ENCODE results near the gene NBAS.
"Not testable (repeated sequence)": the region's sequence is repeated elsewhere in the genome, so short reads cannot be mapped to it uniquely, and the experiment has no call there.

Gene NBAS

GRCh38 chr2:15218423-15219086 lies 342.6 kb downstream of the NBAS start:
- H3K4me3 ChIP-seq (ENCODE audit: low read length): no peak overlapping the region
- no peak for DNase-seq (ENCODE audit: low read depth, low spot score)

GRCh38 chr2:15212249-15212648 lies 348.9 kb downstream of the NBAS start:
- DNase-seq (ENCODE audit: low read depth, low spot score): no peak
- H3K4me3 ChIP-seq (ENCODE audit: low read length): no peak overlapping the region

GRCh38 chr2:15210542-15210941 lies 350.6 kb downstream of the NBAS start:
- H3K4me3 ChIP-seq (ENCODE audit: low read length); DNase-seq (ENCODE audit: low read depth, low spot score): not testable (repeated sequence)

GRCh38 chr2:15206419-15206818 lies 354.7 kb downstream of the NBAS start:
- no peak for DNase-seq (ENCODE audit: low read depth, low spot score)
- no peak overlapping the region for H3K4me3 ChIP-seq (ENCODE audit: low read length)

GRCh38 chr2:15205562-15205961 lies 355.6 kb downstream of the NBAS start:
- no peak overlapping the region for H3K4me3 ChIP-seq (ENCODE audit: low read length)
- DNase-seq (ENCODE audit: low read depth, low spot score): no peak

- DNase-seq (ENCODE audit: low read depth, low spot score): no peak
- H3K4me3 ChIP-seq (ENCODE audit: low read length): no peak overlapping the region
Observed at GRCh38 chr2:15201009-15201408, 360.1 kb downstream of the NBAS start.

- H3K4me3 ChIP-seq (ENCODE audit: low read length): no peak overlapping the region
- no peak for DNase-seq (ENCODE audit: low read depth, low spot score)
Observed at GRCh38 chr2:15200581-15200980, 360.6 kb downstream of the NBAS start.

- DNase-seq (ENCODE audit: low read depth, low spot score): no peak
- no peak overlapping the region for H3K4me3 ChIP-seq (ENCODE audit: low read length)
Observed at GRCh38 chr2:15198051-15198450, 363.1 kb downstream of the NBAS start.

- H3K4me3 ChIP-seq (ENCODE audit: low read length): no peak overlapping the region
- no peak for DNase-seq (ENCODE audit: low read depth, low spot score)
Observed at GRCh38 chr2:15195813-15196212, 365.3 kb downstream of the NBAS start.

- no peak for DNase-seq (ENCODE audit: low read depth, low spot score)
- no peak overlapping the region for H3K4me3 ChIP-seq (ENCODE audit: low read length)
Observed at GRCh38 chr2:15191789-15192188, 369.3 kb downstream of the NBAS start.

- H3K4me3 ChIP-seq (ENCODE audit: low read length): no peak overlapping the region
- no peak for DNase-seq (ENCODE audit: low read depth, low spot score)
Observed at GRCh38 chr2:15189216-15189615, 371.9 kb downstream of the NBAS start.

- DNase-seq (ENCODE audit: low read depth, low spot score): no peak
- H3K4me3 ChIP-seq (ENCODE audit: low read length): no peak overlapping the region
Observed at GRCh38 chr2:15187702-15188101, 373.4 kb downstream of the NBAS start.

- H3K4me3 ChIP-seq (ENCODE audit: low read length): no peak overlapping the region
- DNase-seq (ENCODE audit: low read depth, low spot score): no peak
Observed at GRCh38 chr2:15186118-15186517, 375.0 kb downstream of the NBAS start.

GRCh38 chr2:15184491-15184890 lies 376.6 kb downstream of the NBAS start:
- no peak for DNase-seq (ENCODE audit: low read depth, low spot score)
- H3K4me3 ChIP-seq (ENCODE audit: low read length): no peak overlapping the region

- DNase-seq (ENCODE audit: low read depth, low spot score): no peak
- H3K4me3 ChIP-seq (ENCODE audit: low read length): no peak overlapping the region
Observed at GRCh38 chr2:15182275-15182674, 378.9 kb downstream of the NBAS start.

GRCh38 chr2:15181092-15181745 lies 379.9 kb downstream of the NBAS start:
- no peak overlapping the region for H3K4me3 ChIP-seq (ENCODE audit: low read length)
- no peak for DNase-seq (ENCODE audit: low read depth, low spot score)

- no peak for DNase-seq (ENCODE audit: low read depth, low spot score)
- H3K4me3 ChIP-seq (ENCODE audit: low read length): no peak overlapping the region
Observed at GRCh38 chr2:15180379-15180778, 380.8 kb downstream of the NBAS start.

- no peak overlapping the region for H3K4me3 ChIP-seq (ENCODE audit: low read length)
- DNase-seq (ENCODE audit: low read depth, low spot score): no peak
Observed at GRCh38 chr2:15178946-15179345, 382.2 kb downstream of the NBAS start.

- DNase-seq (ENCODE audit: low read depth, low spot score): peak; percentile 99
- H3K4me3 ChIP-seq (ENCODE audit: low read length): no peak overlapping the region
Observed at GRCh38 chr2:15177103-15177502, 384.0 kb downstream of the NBAS start.

- no peak for DNase-seq (ENCODE audit: low read depth, low spot score)
- H3K4me3 ChIP-seq (ENCODE audit: low read length): no peak overlapping the region
Observed at GRCh38 chr2:15176604-15177003, 384.5 kb downstream of the NBAS start.

- no peak for DNase-seq (ENCODE audit: low read depth, low spot score)
- H3K4me3 ChIP-seq (ENCODE audit: low read length): no peak overlapping the region
Observed at GRCh38 chr2:15174567-15174966, 386.6 kb downstream of the NBAS start.

All from Jurkat, Clone E6-1 (cell line).